Esophagus squamous epithelium (tissue), 5 donors: ENCODE results near the gene OSBPL9. TPM values are rescaled to one million over a fixed set of nuclear protein-coding genes. Genes with fewer than 3 reads are reported as not detected.
A peak's percentile ranks its signal among the peaks of the same experiment; 100 is the strongest.

Experiments
- DNase-seq: peaks from one replicate; lab custom pipeline; 2025; lab: John Stamatoyannopoulos, UW
- H3K27ac ChIP-seq, 4 donors: fragments of 200-600 bp; sonication (generic); one replicate each; pipeline ENCODE4 v1.5.1; 2016 to 2019; ENCODE audit warnings: mild to moderate bottlenecking in 1 of 4
- H3K27me3 ChIP-seq, 4 donors: fragments of 200-600 bp; sonication (generic); 1 replicate in 3 of 4; 2 replicates in 1 of 4; pipeline versions ENCODE4 v1.5.1 to v1.6.0; 2017 to 2021; ENCODE audit warnings: antibody characterized with exemption in 1 of 4
- H3K36me3 ChIP-seq, 3 donors: fragments of 200-600 bp; sonication (generic); one replicate each; pipeline ENCODE4 v1.5.1; 2016 to 2019
- H3K4me1 ChIP-seq, 3 donors: fragments of 200-600 bp; sonication (generic); one replicate each; pipeline ENCODE4 v1.5.1; 2017 to 2019
- H3K4me3 ChIP-seq, 4 donors: fragments of 200-600 bp; sonication (generic); 1 replicate in 3 of 4; 2 replicates in 1 of 4; pipeline ENCODE4 v1.5.1; 2016 to 2019; ENCODE audit warnings: mild to moderate bottlenecking in 2 of 4, moderate library complexity in 1 of 4
- H3K9me3 ChIP-seq, 3 donors: fragments of 200-600 bp; sonication (generic); one replicate each; pipeline ENCODE4 v1.5.1; 2016 to 2019
- POLR2A ChIP-seq, 4 donors: fragments of 450-650 bp; IDR thresholded peaks; one replicate each; pipeline ENCODE4 v1.6.1; 2017; ENCODE audit warnings: antibody characterized with exemption in 4 of 4, mild to moderate bottlenecking in 4 of 4, moderate library complexity in 3 of 4
- WGBS, 2 donors: methylation state at CpG; one replicate each; pipeline ENCODE4 v1.1.5; 2018; 5-methylcytosine and 5-hydroxymethylcytosine counted together
- intact Hi-C: fragments of 100-400 bp; cut with DNase I; formaldehyde crosslinking; loops from one replicate; pipeline ENCODE4 v1.15.0; 2022
- total RNA-seq, 4 donors: library from RNA; depleted of rRNA; stranded (reverse); fragments of >200 nt; gene quantifications; one replicate each; pipeline ENCODE4 v1.1.0, GENCODE V29; 2016
- TF ChIP-seq, protein P1 (sequence below), 6 experiments: fragments of 450-650 bp in 4 of 6; fragments of 200-600 bp in 2 of 6; sonication (generic) in 2 of 6; IDR thresholded peaks; one replicate each; pipeline ENCODE4 v1.5.1; 2016 to 2019; ENCODE audit warnings: antibody characterized with exemption in 6 of 6, mild to moderate bottlenecking in 4 of 6, moderate library complexity in 4 of 6
- donor health status: DM: yes; HTN: yes; CAD: no.

The OSBPL9 gene
- total RNA-seq, 4 donors from 2014 or later, result 13.9 to 71.9 (median 37.4) TPM

DNA sequence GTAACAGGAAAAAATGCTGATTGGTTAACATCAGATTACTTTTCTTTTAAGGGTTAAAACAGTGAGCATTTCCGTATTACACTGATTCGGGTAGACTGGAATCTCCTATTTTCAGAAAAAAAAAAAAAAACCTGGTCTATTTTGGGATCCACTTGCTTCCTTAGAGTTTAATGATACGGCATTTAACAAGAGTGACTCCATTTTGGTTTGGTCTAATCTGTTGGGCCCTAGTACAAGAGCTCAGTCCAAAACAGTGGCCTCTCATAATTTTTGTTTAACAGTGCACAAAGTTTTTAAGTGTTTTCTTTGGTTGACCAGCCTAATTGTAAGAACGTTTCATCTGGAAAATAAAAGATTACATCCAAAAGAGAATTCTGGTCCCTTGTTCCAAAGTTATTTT is 141.4 kb downstream of the OSBPL9 start:
- H3K36me3 ChIP-seq, result peaks cover 0 to 42% (median 0%) of the 10 kb centered on the region in 3 donors
- TF ChIP-seq POLR2A (IDR thresholded peaks at IDR 0.05), result no peak
- TF ChIP-seq, protein P1, sequence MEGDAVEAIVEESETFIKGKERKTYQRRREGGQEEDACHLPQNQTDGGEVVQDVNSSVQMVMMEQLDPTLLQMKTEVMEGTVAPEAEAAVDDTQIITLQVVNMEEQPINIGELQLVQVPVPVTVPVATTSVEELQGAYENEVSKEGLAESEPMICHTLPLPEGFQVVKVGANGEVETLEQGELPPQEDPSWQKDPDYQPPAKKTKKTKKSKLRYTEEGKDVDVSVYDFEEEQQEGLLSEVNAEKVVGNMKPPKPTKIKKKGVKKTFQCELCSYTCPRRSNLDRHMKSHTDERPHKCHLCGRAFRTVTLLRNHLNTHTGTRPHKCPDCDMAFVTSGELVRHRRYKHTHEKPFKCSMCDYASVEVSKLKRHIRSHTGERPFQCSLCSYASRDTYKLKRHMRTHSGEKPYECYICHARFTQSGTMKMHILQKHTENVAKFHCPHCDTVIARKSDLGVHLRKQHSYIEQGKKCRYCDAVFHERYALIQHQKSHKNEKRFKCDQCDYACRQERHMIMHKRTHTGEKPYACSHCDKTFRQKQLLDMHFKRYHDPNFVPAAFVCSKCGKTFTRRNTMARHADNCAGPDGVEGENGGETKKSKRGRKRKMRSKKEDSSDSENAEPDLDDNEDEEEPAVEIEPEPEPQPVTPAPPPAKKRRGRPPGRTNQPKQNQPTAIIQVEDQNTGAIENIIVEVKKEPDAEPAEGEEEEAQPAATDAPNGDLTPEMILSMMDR (IDR thresholded peaks at IDR 0.05), result no peak
- intact Hi-C loops, result no loop called here
- DNase-seq, result no peak
- H3K4me3 ChIP-seq, result no peak overlapping the region
- no peaks in the 10 kb centered on the region for H3K4me1 ChIP-seq
- no peaks in the 10 kb centered on the region for H3K27me3 ChIP-seq
- 81 to 89% methylated on average over 4 of the region's 4 CpGs for WGBS, 2 donors
- no peak overlapping the region for H3K27ac ChIP-seq
- H3K9me3 ChIP-seq, result no peaks in the 10 kb centered on the region

DNA sequence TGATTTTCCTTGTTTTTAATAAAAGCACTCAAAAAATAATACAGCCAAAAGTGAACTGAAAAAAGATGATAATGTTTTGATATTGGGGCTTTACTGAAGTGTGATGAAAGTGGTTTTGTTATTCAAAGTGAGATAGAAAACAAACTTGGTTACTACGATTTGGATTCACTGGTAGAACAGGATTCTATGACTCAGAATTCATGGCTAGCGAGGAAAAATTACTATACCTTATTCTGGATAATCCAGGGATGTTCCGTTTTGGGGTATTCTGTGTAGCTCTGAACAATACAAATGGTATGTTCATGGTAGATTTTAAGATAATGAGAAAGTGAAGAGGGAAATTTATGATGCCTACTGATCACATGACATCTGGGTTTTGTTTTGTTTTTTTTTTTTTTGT is 144.0 kb downstream of the OSBPL9 start:
- no peak overlapping the region for H3K27ac ChIP-seq
- H3K4me3 ChIP-seq, result no peak overlapping the region
- H3K36me3 ChIP-seq, result peaks cover 0 to 42% (median 0%) of the 10 kb centered on the region in 3 donors
- H3K4me1 ChIP-seq, result no peaks in the 10 kb centered on the region
- intact Hi-C loops, result loop anchor here (10.0 kb wide), 1 partner anchor 126 kb away; no protein-coding TSS in a partner anchor
- TF ChIP-seq, protein P1 (IDR thresholded peaks at IDR 0.05), result no peak
- TF ChIP-seq POLR2A (IDR thresholded peaks at IDR 0.05), result no peak
- WGBS, 2 donors, result 39 to 61% methylated on average over 3 of the region's 3 CpGs
- H3K9me3 ChIP-seq, result no peaks in the 10 kb centered on the region
- no peak for DNase-seq
- no peaks in the 10 kb centered on the region for H3K27me3 ChIP-seq

DNA sequence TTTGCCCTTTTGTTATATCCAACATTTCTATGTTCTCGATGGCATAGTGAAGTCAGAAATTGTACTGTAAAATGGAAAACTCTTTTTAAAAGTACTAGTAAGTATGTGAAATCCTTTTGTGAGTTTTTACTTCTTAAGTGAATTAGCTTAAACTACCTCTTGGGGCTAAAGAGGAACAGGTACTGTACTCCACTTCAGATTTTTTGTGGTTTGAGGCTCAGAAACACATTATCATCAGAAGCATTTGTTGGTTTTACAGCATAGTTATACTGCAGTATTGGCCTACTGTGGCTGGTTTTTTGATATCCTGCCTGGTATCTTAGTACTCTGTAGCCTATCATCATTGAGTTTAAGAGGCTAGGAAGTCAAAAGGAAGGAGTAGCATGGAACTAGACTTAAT is 144.5 kb downstream of the OSBPL9 start:
- intact Hi-C loops, result loop anchor here (10.0 kb wide), 1 partner anchor 127 kb away; no protein-coding TSS in a partner anchor
- TF ChIP-seq, protein P1 (IDR thresholded peaks at IDR 0.05), result no peak
- no peak for TF ChIP-seq POLR2A (IDR thresholded peaks at IDR 0.05)
- Histone ChIP-seq H3K27ac (no peak overlapping the region), H3K27me3 (no peaks in the 10 kb centered on the region), H3K4me3 (no peak overlapping the region), H3K36me3 (peaks cover 0 to 46% (median 0%) of the 10 kb centered on the region in 3 donors), H3K4me1 (no peaks in the 10 kb centered on the region), H3K9me3 (no peaks in the 10 kb centered on the region)
- 82 to 94% methylated on average over 1 of the region's 1 CpG for WGBS, 2 donors
- no peak for DNase-seq

DNA sequence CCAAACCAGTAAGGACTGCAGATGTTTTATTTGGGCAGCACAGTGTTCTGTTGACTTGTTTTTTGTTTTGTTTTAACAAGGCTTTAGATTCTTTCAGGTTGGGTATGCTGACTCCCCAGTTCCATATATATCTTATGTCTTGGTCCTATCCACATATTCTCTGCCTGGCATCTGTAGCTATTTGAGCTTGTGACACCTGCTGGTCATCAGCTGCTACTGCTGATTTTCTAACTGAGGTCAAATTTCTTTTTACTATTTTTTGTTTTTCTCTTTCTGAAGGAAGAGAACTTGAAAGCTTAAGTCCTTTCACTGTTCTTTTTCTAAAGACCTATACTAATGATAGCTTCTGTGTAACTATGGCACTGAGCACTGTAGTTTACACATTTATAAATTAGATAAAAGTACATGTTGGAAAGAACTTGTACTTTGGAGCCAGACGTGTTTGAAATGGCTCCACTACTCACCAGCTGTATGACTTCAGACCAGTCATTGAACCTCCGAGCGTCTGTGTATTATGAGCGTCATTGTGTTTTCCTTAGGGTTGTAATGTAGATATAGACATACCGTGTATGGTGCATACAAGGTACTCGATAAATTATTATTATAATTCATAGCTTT is 152.2 kb downstream of the OSBPL9 start:
- 65 to 80% methylated on average over 6 of the region's 6 CpGs for WGBS, 2 donors
- H3K9me3 ChIP-seq, result no peaks in the 10 kb centered on the region
- no peak overlapping the region for H3K27ac ChIP-seq
- no peaks in the 10 kb centered on the region for H3K4me1 ChIP-seq
- TF ChIP-seq POLR2A (IDR thresholded peaks at IDR 0.05), result no peak
- TF ChIP-seq, protein P1 (IDR thresholded peaks at IDR 0.05), result peak; percentile 63 to 86 (median 80)
- peaks cover 0 to 76% (median 10%) of the 10 kb centered on the region in 3 donors for H3K36me3 ChIP-seq
- intact Hi-C loops, result loop anchor here (10.0 kb wide), 1 partner anchor 134 kb away; no protein-coding TSS in a partner anchor
- H3K27me3 ChIP-seq, result no peaks in the 10 kb centered on the region
- no peak overlapping the region for H3K4me3 ChIP-seq
- no peak for DNase-seq

DNA sequence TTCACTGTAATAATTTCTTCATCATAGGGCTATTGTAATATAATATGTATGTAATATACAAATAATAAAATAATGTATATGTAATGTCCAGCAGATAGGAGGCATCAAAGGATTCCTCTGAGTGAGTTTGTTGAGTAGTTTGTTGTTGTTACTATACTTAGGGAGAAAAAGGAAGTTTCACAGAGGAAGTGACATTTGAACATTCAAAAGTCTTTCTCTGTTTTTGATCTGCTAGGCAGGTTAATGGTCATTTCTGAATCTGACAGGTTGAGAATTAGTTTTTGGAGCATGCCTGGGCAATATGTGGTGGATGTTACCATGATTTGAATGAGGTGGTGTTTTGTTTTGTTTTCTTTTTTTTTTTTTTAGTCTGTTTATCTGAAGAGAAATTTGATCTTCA is 159.5 kb downstream of the OSBPL9 start:
- no peak overlapping the region for H3K27ac ChIP-seq
- H3K9me3 ChIP-seq, result no peaks in the 10 kb centered on the region
- no peak for DNase-seq
- no peaks in the 10 kb centered on the region for H3K27me3 ChIP-seq
- H3K36me3 ChIP-seq, result peaks cover 0 to 93% (median 7%) of the 10 kb centered on the region in 3 donors
- no peaks in the 10 kb centered on the region for H3K4me1 ChIP-seq
- no peak overlapping the region for H3K4me3 ChIP-seq
- intact Hi-C loops, result no loop called here
- no peak for TF ChIP-seq POLR2A (IDR thresholded peaks at IDR 0.05)
